ENCODE measurements around the gene SEMA6B. TPM values are rescaled to one million over a fixed set of nuclear protein-coding genes. Genes with fewer than 3 reads are reported as not detected.

The SEMA6B gene
- total RNA-seq, 1 donor from 2014 or later = 11.3 TPM

DNA sequence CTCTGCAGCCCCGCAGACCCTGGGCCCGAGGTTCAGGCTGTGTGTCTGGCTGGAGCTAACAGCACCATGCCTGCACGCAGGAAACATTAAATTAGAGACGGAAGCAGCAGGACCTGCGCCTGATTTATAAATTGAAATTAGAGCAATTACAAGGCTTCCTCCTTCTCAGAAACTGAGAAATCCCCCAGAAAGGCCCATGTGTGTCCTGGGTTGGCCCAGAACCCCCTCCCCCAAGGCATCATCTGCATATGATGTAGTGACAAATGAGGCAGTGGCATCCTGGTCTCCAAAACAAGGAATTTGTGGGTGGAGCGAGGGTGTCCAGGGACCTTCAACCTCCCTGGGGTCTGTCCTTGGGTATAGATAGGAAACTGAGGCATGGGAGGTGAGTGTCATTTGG, 27.2 kb upstream of the SEMA6B start:
- TF ChIP-seq, protein P1, sequence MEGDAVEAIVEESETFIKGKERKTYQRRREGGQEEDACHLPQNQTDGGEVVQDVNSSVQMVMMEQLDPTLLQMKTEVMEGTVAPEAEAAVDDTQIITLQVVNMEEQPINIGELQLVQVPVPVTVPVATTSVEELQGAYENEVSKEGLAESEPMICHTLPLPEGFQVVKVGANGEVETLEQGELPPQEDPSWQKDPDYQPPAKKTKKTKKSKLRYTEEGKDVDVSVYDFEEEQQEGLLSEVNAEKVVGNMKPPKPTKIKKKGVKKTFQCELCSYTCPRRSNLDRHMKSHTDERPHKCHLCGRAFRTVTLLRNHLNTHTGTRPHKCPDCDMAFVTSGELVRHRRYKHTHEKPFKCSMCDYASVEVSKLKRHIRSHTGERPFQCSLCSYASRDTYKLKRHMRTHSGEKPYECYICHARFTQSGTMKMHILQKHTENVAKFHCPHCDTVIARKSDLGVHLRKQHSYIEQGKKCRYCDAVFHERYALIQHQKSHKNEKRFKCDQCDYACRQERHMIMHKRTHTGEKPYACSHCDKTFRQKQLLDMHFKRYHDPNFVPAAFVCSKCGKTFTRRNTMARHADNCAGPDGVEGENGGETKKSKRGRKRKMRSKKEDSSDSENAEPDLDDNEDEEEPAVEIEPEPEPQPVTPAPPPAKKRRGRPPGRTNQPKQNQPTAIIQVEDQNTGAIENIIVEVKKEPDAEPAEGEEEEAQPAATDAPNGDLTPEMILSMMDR (IDR thresholded peaks at IDR 0.05) = no peak
- H3K9me3 ChIP-seq = no peaks in the 10 kb centered on the region
- no peak overlapping the region for H3K27ac ChIP-seq
- H3K36me3 ChIP-seq = no peaks in the 10 kb centered on the region
- DNase-seq (no peak), ATAC-seq (no peak)
- no peak overlapping the region for H3K4me3 ChIP-seq
- peaks cover 78% of the 10 kb centered on the region for H3K27me3 ChIP-seq (ENCODE audit: low read depth)
- H3K4me1 ChIP-seq = peaks cover 11% of the 10 kb centered on the region
- intact Hi-C loops (cut with DNase I) = no loop called here

DNA sequence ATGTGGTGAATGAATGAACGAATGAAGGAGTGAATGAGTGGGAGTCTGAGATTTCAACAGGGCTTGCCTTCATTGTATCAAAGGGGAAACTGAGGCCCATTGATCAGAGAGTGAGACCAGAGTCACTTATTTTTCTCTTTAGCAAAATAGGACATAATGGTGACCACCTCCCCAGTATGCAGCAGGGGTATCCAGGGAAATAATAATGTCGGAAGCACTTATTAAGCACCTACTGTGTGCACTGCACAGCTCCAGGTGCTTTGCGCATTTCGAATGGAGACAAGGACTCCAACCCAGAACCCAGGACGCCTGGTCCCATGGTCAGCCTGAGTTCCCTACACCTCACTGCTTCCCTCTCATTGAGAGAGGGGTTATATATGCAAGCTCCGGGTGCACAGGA, 26.8 kb upstream of the SEMA6B start:
- Histone ChIP-seq H3K27me3 (ENCODE audit: low read depth) (peaks cover 74% of the 10 kb centered on the region), H3K36me3 (no peaks in the 10 kb centered on the region), H3K27ac (no peak overlapping the region), H3K4me1 (peaks cover 11% of the 10 kb centered on the region), H3K9me3 (no peaks in the 10 kb centered on the region), H3K4me3 (no peak overlapping the region)
- ATAC-seq (no peak), DNase-seq (no peak)
- TF ChIP-seq, protein P1 (IDR thresholded peaks at IDR 0.05) = no peak
- intact Hi-C loops (cut with DNase I) = no loop called here

DNA sequence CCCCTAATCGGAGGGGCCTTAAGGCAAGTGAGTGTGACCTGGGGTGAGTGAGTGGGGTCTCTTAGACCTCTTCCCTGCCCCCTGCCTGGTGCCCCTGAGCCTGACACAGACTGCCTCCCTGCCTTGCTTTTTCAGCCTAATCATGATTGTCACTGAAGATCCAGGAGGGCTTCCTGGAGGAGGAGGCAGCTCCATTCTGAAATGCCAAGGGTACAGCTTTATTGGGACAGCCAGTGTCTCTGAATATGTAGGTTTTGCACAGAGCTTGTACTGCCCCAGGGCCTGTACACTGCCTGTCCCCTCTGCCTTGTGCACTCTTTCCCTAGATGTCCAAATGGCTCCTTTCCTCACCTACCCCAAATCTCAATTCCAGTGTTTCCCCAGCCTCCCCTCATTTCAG, 26.1 kb upstream of the SEMA6B start:
- DNase-seq = no peak
- Histone ChIP-seq H3K27ac (no peak overlapping the region), H3K4me3 (no peak overlapping the region), H3K36me3 (no peaks in the 10 kb centered on the region), H3K27me3 (ENCODE audit: low read depth) (peaks cover 73% of the 10 kb centered on the region), H3K9me3 (no peaks in the 10 kb centered on the region), H3K4me1 (peaks cover 11% of the 10 kb centered on the region)
- no peak for ATAC-seq
- intact Hi-C loops (cut with DNase I) = no loop called here
- TF ChIP-seq, protein P1 (IDR thresholded peaks at IDR 0.05) = no peak

- DNase-seq = no peak
- intact Hi-C loops (cut with DNase I) = no loop called here
- Histone ChIP-seq H3K4me3 (peak overlapping the region; percentile 37), H3K27me3 (ENCODE audit: low read depth) (peaks cover 76% of the 10 kb centered on the region), H3K4me1 (peaks cover 15% of the 10 kb centered on the region), H3K9me3 (no peaks in the 10 kb centered on the region), H3K27ac (no peak overlapping the region), H3K36me3 (no peaks in the 10 kb centered on the region)
- ATAC-seq = no peak
- TF ChIP-seq, protein P1 (IDR thresholded peaks at IDR 0.05) = no peak
These were observed 25.4 kb upstream of the SEMA6B start for GRCh38 chr19:4584670-4585460.

DNA sequence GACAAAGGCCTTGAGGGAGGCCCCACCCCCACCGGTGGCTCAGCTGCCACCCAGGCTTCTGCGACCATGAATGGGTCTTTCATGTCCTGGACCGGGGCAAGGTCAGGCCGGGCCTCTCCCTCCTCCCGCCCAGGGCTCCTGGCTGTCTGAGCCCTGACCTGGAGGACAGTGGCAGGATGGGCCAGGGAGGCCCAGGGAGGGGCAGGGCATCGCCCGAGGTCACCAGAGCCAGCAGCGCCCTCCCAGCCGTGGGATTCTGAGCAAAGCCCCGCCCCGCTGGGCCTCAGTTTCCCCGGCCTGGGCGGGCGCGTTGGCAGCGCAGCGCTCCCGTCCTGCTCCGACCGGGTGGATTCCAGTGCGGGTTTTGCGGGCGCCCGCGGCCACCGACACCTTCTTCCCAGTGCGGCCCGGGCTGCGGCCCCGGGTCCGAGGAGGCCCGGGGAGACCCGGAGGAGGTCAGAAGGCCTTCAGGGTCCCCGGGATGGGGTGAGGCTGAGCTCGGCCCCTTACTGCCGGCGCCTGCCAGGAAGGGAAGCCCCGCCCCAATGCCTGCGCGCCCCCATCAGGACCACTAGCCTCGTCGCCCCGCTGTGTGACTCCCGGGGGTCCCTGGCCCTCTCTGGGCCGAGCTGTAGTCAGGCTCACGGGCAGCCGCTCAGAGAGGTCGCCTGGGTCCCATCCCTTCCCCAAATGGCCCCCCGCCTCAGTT, 24.6 kb upstream of the SEMA6B start:
- peaks cover 77% of the 10 kb centered on the region for H3K27me3 ChIP-seq (ENCODE audit: low read depth)

More for the DNA sequence above, 24.6 kb upstream of the SEMA6B start:
- no peaks in the 10 kb centered on the region for H3K9me3 ChIP-seq
- TF ChIP-seq, protein P1 (IDR thresholded peaks at IDR 0.05) = no peak
- intact Hi-C loops (cut with DNase I) = no loop called here
- peak overlapping the region; percentile 37 for H3K4me3 ChIP-seq
- DNase-seq (no peak), ATAC-seq (peak in 1 of 2 donors; percentile 28)
- H3K27ac ChIP-seq = no peak overlapping the region
- peaks cover 15% of the 10 kb centered on the region for H3K4me1 ChIP-seq
- no peaks in the 10 kb centered on the region for H3K36me3 ChIP-seq
